Thoracic aorta (tissue), 2 donors: Measurements from ENCODE around the gene SNCAIP. TPM values are rescaled to one million over a fixed set of nuclear protein-coding genes. Genes with fewer than 3 reads are reported as not detected.

Experiments used
- ATAC-seq: fragments of 150-250 bp; one replicate; pipeline ENCODE4 v1.8.0; 2017; ENCODE audit warnings: low read depth; ENCODE audit not compliant: insufficient number of reproducible peaks, low FRiP score
- DNase-seq: peaks from one replicate; pipeline ENCODE4 v3.0.0-alpha.2; 2020; ENCODE audit warnings: low spot score
- H3K27ac ChIP-seq, 2 donors: fragments of 200-600 bp; sonication (generic); 1 replicate in 1 of 2; 2 replicates in 1 of 2; pipeline ENCODE4 v1.5.1; 2016; ENCODE audit warnings: mild to moderate bottlenecking in 2 of 2, moderate library complexity in 2 of 2
- H3K27me3 ChIP-seq: fragments of 200-600 bp; sonication (generic); replicated peaks from 2 replicates; pipeline ENCODE4 v1.6.0; 2016; ENCODE audit warnings: mild to moderate bottlenecking; ENCODE audit not compliant: insufficient read depth
- H3K36me3 ChIP-seq: fragments of 200-600 bp; sonication (generic); one replicate; pipeline ENCODE4 v1.5.1; 2016
- H3K4me1 ChIP-seq, 2 donors: fragments of 200-600 bp; sonication (generic); 1 replicate in 1 of 2; 2 replicates in 1 of 2; pipeline versions ENCODE4 v1.5.1 to v1.6.0; 2016; ENCODE audit warnings: low read depth in 2 of 2, mild to moderate bottlenecking in 1 of 2; ENCODE audit not compliant: control insufficient read depth in 1 of 2
- H3K4me3 ChIP-seq: fragments of 200-600 bp; sonication (generic); 2 replicates; pipeline ENCODE4 v1.5.1; 2016; ENCODE audit warnings: mild to moderate bottlenecking
- H3K9me3 ChIP-seq: fragments of 200-600 bp; sonication (generic); 2 replicates; pipeline ENCODE4 v1.5.1; 2016
- total RNA-seq, 2 donors: library from RNA; depleted of rRNA; stranded (reverse); fragments of >200 nt; gene quantifications; one replicate each; pipeline versions ENCODE4 v1.1.0 to v1.2.3, GENCODE V29; 2016
- TF ChIP-seq, protein P1 (sequence below): fragments of 200-600 bp; sonication (generic); IDR thresholded peaks from one replicate; pipeline ENCODE4 v1.5.1; 2019; ENCODE audit warnings: antibody characterized with exemption

Gene SNCAIP
- total RNA-seq = 1 to 10 TPM; 4.5 to 8.5 TPM

- no peak for DNase-seq
- Histone ChIP-seq H3K9me3 (no peaks in the 10 kb centered on the region), H3K27ac (peak within 1 kb of the TSS; percentile 82 to 91), H3K27me3 (no peaks in the 10 kb centered on the region), H3K4me3 (peak within 1 kb of the TSS; percentile 88), H3K36me3 (no peaks in the 10 kb centered on the region), H3K4me1 (peaks cover 3 to 19% of the 10 kb centered on the region in 2 donors)
- TF ChIP-seq, protein P1, sequence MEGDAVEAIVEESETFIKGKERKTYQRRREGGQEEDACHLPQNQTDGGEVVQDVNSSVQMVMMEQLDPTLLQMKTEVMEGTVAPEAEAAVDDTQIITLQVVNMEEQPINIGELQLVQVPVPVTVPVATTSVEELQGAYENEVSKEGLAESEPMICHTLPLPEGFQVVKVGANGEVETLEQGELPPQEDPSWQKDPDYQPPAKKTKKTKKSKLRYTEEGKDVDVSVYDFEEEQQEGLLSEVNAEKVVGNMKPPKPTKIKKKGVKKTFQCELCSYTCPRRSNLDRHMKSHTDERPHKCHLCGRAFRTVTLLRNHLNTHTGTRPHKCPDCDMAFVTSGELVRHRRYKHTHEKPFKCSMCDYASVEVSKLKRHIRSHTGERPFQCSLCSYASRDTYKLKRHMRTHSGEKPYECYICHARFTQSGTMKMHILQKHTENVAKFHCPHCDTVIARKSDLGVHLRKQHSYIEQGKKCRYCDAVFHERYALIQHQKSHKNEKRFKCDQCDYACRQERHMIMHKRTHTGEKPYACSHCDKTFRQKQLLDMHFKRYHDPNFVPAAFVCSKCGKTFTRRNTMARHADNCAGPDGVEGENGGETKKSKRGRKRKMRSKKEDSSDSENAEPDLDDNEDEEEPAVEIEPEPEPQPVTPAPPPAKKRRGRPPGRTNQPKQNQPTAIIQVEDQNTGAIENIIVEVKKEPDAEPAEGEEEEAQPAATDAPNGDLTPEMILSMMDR = no peak
- ATAC-seq = peak; percentile 52
These were observed at the start of gene SNCAIP for GRCh38 chr5:122311961-122312590. Gene SNCAIP, plus strand, starts transcription at chr5:122312237. Its CDS starts 78,898 bp downstream, at chr5:122391135.

DNA sequence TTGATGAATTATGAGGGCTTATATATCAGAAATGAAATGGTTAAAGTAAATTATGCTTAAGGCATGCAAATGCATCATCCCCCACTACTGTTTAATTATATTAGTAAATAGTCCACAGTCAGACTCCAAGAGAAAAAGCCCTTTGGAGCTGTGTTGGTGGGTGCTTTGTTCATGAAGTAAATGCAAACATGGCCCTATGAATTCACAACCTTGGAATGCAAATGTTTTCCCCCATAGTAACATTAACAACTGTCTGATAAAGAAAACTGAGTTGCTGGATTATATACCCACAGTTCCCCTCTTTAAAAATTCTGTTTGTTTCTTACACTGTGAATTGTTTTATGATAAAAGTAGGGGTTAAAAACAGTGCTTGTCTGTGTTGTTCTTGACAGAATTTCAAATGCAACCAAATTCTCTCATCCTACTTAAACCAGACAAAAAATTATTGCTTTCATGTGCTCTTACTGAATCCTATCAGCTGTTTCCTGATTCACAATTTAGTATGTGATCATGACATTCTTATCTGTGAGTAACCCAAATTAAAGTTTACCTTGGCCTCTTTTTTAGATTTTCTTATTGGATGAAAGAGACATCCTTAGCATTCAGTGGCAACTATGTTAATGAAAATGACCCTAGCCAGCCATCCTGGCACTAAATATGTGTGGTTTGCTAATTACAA lies 48.5 kb upstream of the SNCAIP start:
- no peaks in the 10 kb centered on the region for H3K36me3 ChIP-seq
- no peak overlapping the region for H3K27ac ChIP-seq
- H3K27me3 ChIP-seq = no peaks in the 10 kb centered on the region
- H3K4me3 ChIP-seq = no peak overlapping the region
- ATAC-seq (no peak), DNase-seq (no peak)
- TF ChIP-seq, protein P1 = no peak
- no peaks in the 10 kb centered on the region for H3K9me3 ChIP-seq
- peaks cover 0 to 6% of the 10 kb centered on the region in 2 donors for H3K4me1 ChIP-seq

DNA sequence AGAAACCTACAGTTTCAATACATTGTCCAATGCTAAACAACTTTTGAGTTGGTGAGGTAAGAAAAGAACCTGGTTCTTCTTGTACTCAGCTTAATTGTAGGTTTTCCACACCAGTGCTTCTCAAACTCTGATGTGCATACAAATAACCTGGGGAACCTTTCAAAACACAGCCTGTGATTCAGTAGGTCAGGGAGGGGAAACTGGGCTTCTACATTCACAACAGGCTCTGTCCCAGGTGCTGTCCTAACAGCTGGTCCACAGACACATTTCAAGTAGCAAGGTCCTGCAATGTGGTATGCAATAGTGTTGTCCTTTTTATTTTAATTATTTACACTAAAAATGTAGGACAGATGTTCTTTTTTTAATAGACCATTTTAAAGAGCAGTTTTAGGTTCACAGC lies 47.4 kb upstream of the SNCAIP start:
- no peak for ATAC-seq
- no peak overlapping the region for H3K4me3 ChIP-seq
- no peak overlapping the region for H3K27ac ChIP-seq
- no peaks in the 10 kb centered on the region for H3K36me3 ChIP-seq
- H3K4me1 ChIP-seq = peaks cover 0 to 6% of the 10 kb centered on the region in 2 donors
- TF ChIP-seq, protein P1 = no peak
- no peaks in the 10 kb centered on the region for H3K9me3 ChIP-seq
- H3K27me3 ChIP-seq = no peaks in the 10 kb centered on the region
- no peak for DNase-seq

DNA sequence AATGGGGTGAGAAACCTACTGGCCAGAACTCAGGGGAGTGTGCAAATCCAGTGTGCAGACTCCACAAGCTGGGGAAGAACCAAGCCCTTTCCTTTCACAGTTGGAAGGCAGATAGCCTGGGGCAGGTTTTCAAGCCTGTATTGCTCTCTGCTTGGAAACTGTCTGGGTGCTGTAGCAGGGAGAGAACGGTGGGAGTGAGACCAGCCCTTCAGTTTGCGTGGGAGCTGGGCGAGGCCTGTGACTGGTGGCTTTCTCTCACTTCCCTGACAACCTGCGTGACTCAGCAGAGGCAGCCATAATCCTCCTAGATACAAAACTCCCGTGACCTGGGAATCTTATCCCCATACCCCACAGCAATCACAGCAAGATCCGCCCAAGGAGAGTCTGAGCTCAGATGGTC lies 44.9 kb upstream of the SNCAIP start:
- TF ChIP-seq, protein P1 = no peak
- DNase-seq = no peak
- Histone ChIP-seq H3K27me3 (no peaks in the 10 kb centered on the region), H3K4me1 (no peaks in the 10 kb centered on the region), H3K36me3 (no peaks in the 10 kb centered on the region), H3K4me3 (no peak overlapping the region), H3K9me3 (no peaks in the 10 kb centered on the region), H3K27ac (no peak overlapping the region)
- no peak for ATAC-seq

DNA sequence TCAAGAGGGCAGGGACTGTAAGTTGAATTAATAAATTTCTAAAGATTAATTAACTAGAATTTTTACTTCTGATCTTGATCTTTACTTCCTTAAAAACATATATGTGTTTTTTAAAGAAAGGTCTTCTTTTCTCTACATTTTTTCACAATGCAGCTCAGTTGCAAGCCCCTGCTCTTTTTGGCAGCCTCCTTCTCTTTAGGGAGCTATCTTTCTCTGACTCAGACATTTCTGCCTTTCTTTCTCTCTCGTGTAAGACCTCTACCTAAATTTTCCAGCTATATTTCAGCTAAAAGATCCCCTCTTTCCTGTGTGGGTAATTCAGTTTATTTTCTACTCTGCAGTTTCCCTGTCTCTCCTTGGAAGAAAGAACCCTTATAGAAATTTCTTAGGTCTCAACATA lies 38.3 kb upstream of the SNCAIP start:
- no peaks in the 10 kb centered on the region for H3K36me3 ChIP-seq
- DNase-seq (no peak), ATAC-seq (no peak)
- H3K4me3 ChIP-seq = no peak overlapping the region
- H3K27ac ChIP-seq = no peak overlapping the region
- no peaks in the 10 kb centered on the region for H3K4me1 ChIP-seq
- TF ChIP-seq, protein P1 = no peak
- no peaks in the 10 kb centered on the region for H3K27me3 ChIP-seq
- no peaks in the 10 kb centered on the region for H3K9me3 ChIP-seq
